GM21723 (cell line): ENCODE data around the gene PCLO.

Source experiments
- ATAC-seq: cut with Tn5 transposase; IDR thresholded peaks from one replicate; pipeline ENCODE4 v1.9.1; 2021; ENCODE audit warnings: mild to moderate bottlenecking, moderate library complexity; ENCODE audit not compliant: unreplicated experiment

Gene PCLO

GRCh38 chr7:82841828-82842227, 320.9 kb downstream of the PCLO start:
- ATAC-seq: no peak

GRCh38 chr7:82840061-82840460, 322.6 kb downstream of the PCLO start:
- ATAC-seq: no peak

- ATAC-seq: no peak
These were observed 323.1 kb downstream of the PCLO start for GRCh38 chr7:82839555-82839954.

GRCh38 chr7:82839063-82839462, 323.6 kb downstream of the PCLO start:
- ATAC-seq: no peak

- ATAC-seq: no peak
These were observed 324.4 kb downstream of the PCLO start for GRCh38 chr7:82838314-82838713.

GRCh38 chr7:82823073-82823472, 339.6 kb downstream of the PCLO start:
- no peak for ATAC-seq

- ATAC-seq: no peak
These were observed 341.6 kb downstream of the PCLO start for GRCh38 chr7:82821037-82821436.

GRCh38 chr7:82818171-82818570, 344.5 kb downstream of the PCLO start:
- ATAC-seq: no peak

GRCh38 chr7:82816272-82816671, 346.4 kb downstream of the PCLO start:
- ATAC-seq: no peak

- ATAC-seq: peak; percentile 65
These were observed 352.0 kb downstream of the PCLO start for GRCh38 chr7:82810558-82811259.

- no peak for ATAC-seq
These were observed 354.1 kb downstream of the PCLO start for GRCh38 chr7:82808633-82809032.

- ATAC-seq: no peak
These were observed 357.1 kb downstream of the PCLO start for GRCh38 chr7:82805527-82805960.

- no peak for ATAC-seq
These were observed 359.3 kb downstream of the PCLO start for GRCh38 chr7:82803411-82803810.

- ATAC-seq: no peak
These were observed 372.6 kb downstream of the PCLO start for GRCh38 chr7:82789883-82790609.

- no peak for ATAC-seq
These were observed 384.7 kb downstream of the PCLO start for GRCh38 chr7:82778021-82778420.

- ATAC-seq: no peak
These were observed 399.8 kb downstream of the PCLO start for GRCh38 chr7:82762880-82763279.

- ATAC-seq: no peak
These were observed 401.9 kb downstream of the PCLO start for GRCh38 chr7:82760831-82761230.

GRCh38 chr7:82760074-82760473, 402.6 kb downstream of the PCLO start:
- no peak for ATAC-seq

GRCh38 chr7:82755705-82756551, 406.8 kb downstream of the PCLO start:
- ATAC-seq: no peak

- ATAC-seq: no peak
These were observed 412.7 kb downstream of the PCLO start for GRCh38 chr7:82750007-82750406.

GRCh38 chr7:82745820-82746219, 416.9 kb downstream of the PCLO start:
- ATAC-seq: no peak

GRCh38 chr7:82745117-82745516, 417.6 kb downstream of the PCLO start:
- ATAC-seq: no peak
